ENCODE measurements around the gene SLC38A10. TPM values are rescaled to one million over a fixed set of nuclear protein-coding genes. Genes with fewer than 3 reads are reported as not detected.

Gene SLC38A10
- total and polyA plus RNA-seq, 2 of the 13 experiments (the other 11 are each of a cell fraction or from before 2014, with no cell fraction given), result 23.4 to 55.8 TPM

DNA sequence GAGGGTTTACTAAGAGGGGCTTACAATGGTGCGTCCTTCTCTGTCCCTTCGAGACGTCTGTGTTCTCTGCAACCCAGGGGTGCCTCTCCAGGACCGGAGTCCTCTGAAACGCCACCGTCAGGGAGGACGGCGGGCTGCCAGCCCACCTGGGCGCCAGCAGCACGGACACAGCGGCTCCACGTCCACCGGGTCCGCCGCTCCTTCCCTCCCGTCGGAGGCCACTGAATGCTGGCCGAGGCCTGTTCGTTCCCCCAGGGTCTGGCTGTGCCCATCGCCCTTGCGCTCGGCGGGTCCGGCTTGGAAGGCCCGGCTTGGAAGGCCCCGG is 56.7 kb downstream of the SLC38A10 start (continued):
- TF ChIP-seq, protein P1, sequence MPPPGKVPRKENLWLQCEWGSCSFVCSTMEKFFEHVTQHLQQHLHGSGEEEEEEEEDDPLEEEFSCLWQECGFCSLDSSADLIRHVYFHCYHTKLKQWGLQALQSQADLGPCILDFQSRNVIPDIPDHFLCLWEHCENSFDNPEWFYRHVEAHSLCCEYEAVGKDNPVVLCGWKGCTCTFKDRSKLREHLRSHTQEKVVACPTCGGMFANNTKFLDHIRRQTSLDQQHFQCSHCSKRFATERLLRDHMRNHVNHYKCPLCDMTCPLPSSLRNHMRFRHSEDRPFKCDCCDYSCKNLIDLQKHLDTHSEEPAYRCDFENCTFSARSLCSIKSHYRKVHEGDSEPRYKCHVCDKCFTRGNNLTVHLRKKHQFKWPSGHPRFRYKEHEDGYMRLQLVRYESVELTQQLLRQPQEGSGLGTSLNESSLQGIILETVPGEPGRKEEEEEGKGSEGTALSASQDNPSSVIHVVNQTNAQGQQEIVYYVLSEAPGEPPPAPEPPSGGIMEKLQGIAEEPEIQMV (CRISPR knock-in tag; IDR thresholded peaks at IDR 0.05; ENCODE audit: low read depth), result 0 out of 2 replicates have a peak, but pooled peaks have one; percentile 7
- no peak for TF ChIP-seq KLF9 (CRISPR knock-in tag; IDR thresholded peaks at IDR 0.05; ENCODE audit: low read depth)
- TF ChIP-seq CCAR2 (optimal IDR thresholded peaks at IDR 0.05; ENCODE audit: low read depth, low read length), result no peak
- TF ChIP-seq, protein P2, sequence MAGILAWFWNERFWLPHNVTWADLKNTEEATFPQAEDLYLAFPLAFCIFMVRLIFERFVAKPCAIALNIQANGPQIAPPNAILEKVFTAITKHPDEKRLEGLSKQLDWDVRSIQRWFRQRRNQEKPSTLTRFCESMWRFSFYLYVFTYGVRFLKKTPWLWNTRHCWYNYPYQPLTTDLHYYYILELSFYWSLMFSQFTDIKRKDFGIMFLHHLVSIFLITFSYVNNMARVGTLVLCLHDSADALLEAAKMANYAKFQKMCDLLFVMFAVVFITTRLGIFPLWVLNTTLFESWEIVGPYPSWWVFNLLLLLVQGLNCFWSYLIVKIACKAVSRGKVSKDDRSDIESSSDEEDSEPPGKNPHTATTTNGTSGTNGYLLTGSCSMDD (CRISPR knock-in tag; IDR thresholded peaks at IDR 0.05), result no peak
- TF ChIP-seq, protein P3, sequence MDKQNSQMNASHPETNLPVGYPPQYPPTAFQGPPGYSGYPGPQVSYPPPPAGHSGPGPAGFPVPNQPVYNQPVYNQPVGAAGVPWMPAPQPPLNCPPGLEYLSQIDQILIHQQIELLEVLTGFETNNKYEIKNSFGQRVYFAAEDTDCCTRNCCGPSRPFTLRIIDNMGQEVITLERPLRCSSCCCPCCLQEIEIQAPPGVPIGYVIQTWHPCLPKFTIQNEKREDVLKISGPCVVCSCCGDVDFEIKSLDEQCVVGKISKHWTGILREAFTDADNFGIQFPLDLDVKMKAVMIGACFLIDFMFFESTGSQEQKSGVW (CRISPR knock-in tag; IDR thresholded peaks at IDR 0.05; ENCODE audit: borderline replicate concordance), result no peak
- no peak for TF ChIP-seq ZNF841 (CRISPR knock-in tag; IDR thresholded peaks at IDR 0.05; ENCODE audit: borderline replicate concordance)
- TF ChIP-seq ZIK1 (CRISPR knock-in tag; IDR thresholded peaks at IDR 0.05; ENCODE audit: borderline replicate concordance, low read depth), result no peak; the same call in 1 of the 2 replicates
- no peak for TF ChIP-seq XBP1 (CRISPR knock-in tag; IDR thresholded peaks at IDR 0.05)
- TF ChIP-seq ZNF616 (CRISPR knock-in tag; IDR thresholded peaks at IDR 0.05; ENCODE audit: low read depth), result 0 out of 2 replicates have a peak, but pooled peaks have one; percentile 6
- TF ChIP-seq SRF (IDR thresholded peaks at IDR 0.05; ENCODE audit: low read depth, low read length), result no peak
- no peak for TF ChIP-seq ZNF781 (CRISPR knock-in tag; IDR thresholded peaks at IDR 0.05; ENCODE audit: borderline replicate concordance, not compliant biosample characterization)
- no peak for TF ChIP-seq ZNF782 (CRISPR knock-in tag; IDR thresholded peaks at IDR 0.05; ENCODE audit: borderline replicate concordance)
- TF ChIP-seq, protein P4, sequence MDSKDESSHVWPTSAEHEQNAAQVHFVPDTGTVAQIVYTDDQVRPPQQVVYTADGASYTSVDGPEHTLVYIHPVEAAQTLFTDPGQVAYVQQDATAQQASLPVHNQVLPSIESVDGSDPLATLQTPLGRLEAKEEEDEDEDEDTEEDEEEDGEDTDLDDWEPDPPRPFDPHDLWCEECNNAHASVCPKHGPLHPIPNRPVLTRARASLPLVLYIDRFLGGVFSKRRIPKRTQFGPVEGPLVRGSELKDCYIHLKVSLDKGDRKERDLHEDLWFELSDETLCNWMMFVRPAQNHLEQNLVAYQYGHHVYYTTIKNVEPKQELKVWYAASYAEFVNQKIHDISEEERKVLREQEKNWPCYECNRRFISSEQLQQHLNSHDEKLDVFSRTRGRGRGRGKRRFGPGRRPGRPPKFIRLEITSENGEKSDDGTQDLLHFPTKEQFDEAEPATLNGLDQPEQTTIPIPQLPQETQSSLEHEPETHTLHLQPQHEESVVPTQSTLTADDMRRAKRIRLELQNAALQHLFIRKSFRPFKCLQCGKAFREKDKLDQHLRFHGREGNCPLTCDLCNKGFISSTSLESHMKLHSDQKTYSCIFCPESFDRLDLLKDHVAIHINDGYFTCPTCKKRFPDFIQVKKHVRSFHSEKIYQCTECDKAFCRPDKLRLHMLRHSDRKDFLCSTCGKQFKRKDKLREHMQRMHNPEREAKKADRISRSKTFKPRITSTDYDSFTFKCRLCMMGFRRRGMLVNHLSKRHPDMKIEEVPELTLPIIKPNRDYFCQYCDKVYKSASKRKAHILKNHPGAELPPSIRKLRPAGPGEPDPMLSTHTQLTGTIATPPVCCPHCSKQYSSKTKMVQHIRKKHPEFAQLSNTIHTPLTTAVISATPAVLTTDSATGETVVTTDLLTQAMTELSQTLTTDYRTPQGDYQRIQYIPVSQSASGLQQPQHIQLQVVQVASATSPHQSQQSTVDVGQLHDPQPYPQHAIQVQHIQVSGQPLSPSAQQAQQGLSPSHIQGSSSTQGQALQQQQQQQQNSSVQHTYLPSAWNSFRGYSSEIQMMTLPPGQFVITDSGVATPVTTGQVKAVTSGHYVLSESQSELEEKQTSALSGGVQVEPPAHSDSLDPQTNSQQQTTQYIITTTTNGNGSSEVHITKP (CRISPR knock-in tag; IDR thresholded peaks at IDR 0.05; ENCODE audit: low read depth), result no peak
- no peak for TF ChIP-seq SNAI1 (CRISPR knock-in tag; IDR thresholded peaks at IDR 0.05; ENCODE audit: borderline replicate concordance)
- TF ChIP-seq NCOA2 (CRISPR knock-in tag; IDR thresholded peaks at IDR 0.05), result no peak
- TF ChIP-seq, protein P5, sequence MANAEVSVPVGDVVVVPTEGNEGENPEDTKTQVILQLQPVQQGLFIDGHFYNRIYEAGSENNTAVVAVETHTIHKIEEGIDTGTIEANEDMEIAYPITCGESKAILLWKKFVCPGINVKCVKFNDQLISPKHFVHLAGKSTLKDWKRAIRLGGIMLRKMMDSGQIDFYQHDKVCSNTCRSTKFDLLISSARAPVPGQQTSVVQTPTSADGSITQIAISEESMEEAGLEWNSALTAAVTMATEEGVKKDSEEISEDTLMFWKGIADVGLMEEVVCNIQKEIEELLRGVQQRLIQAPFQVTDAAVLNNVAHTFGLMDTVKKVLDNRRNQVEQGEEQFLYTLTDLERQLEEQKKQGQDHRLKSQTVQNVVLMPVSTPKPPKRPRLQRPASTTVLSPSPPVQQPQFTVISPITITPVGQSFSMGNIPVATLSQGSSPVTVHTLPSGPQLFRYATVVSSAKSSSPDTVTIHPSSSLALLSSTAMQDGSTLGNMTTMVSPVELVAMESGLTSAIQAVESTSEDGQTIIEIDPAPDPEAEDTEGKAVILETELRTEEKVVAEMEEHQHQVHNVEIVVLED (CRISPR knock-in tag; IDR thresholded peaks at IDR 0.05; ENCODE audit: borderline replicate concordance), result no peak
- no peak for TF ChIP-seq ZNF512B (CRISPR knock-in tag; IDR thresholded peaks at IDR 0.05; ENCODE audit: borderline replicate concordance)
- no peak for TF ChIP-seq ZNF629 (CRISPR knock-in tag; conservative IDR thresholded peaks at IDR 0.05)

Data from HepG2 (cell line).